ENCODE data around the gene KBTBD4.

The KBTBD4 gene

DNA sequence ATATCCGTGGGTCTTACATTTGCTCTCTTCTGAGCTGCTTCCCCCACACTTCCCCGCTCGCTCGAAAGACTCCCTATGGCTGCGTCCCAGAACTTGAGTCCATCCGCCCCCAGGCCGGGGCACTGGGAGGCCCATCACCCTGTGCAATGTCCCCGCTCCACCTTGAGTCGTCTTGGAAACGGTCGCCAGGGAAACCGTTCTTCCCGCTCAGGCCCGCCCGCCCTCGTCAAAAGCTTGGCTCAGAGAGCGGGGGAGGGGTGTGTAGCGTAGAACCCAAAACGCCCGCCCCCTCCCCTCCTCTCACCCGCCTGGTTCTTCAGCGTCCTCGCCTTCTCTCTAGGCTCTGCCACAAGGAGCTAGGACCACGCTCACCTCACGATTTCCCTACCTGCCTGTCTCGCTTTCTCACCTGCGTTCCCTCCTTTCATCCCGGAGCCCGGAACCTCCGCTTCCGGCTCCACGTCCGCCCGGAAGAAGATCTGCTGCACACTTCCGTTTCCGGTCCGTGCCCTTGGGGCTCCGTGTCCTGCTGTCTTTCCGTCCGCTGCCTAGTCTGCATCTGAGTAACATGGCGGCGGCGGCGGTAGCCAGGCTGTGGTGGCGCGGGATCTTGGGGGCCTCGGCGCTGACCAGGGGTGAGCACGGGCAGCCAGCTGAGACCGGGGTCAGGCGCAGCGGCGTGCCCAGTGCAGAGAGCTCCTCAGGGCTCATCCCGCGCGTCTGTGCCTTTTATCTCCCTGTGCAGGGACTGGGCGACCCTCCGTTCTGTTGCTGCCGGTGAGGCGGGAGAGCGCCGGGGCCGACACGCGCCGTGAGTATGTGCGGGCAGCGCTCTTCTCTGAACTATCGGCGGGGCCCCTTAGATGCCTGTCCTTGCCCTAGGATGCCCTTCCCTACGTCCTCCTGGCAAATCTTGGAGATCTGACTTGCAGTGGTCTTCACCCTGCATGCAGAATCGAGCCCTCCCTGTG lies at the start of gene KBTBD4, which contains the start of gene NDUFS3:
TSS of gene KBTBD4 (minus strand) at position 447 of the 971 bp plus-strand sequence. CDS start at position 428, 19 bp downstream.
TSS of gene NDUFS3 (plus strand) at position 551 of the 971 bp plus-strand sequence. CDS start at position 569, 18 bp downstream.
- no peak for FAIRE-seq

DNA sequence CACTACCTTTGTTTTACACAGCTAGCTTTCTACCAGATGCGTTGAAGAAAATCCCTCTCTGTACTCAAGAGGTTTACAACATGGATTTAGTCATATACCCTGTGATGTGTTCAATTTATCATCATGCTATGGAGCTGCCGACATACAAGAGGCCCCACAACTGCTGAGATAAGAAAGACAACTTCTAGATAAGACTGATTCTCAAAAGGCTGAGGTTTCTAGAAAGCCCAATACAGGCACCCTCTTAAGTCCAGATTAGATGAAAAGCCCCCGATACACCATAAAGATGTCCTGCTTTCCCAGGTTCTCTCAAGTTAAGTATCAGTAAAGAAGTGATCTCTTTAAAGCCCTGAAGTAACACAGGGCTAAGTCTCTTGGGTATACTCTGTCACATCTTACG lies 49.3 kb upstream of the KBTBD4 start:
- FAIRE-seq = no peak

DNA sequence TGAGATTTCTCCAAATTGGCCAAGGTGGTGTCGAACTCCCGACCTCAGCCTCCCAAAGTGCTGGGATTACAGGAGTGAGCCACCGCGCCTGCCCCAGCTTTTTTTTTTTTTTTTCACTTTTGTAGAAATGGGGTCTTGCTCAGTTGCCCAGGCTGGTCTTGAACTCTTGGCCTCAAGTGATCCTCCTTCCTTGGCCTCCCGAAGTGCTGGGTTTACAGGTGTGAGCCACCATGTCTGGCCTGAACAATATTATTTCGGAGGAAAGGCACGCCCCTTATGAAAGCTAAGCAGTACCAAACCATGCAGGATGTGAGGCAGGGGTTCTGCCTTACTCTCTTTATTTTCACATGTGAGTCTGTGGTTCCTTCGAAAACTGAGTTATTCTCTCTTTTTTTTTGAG lies 47.5 kb upstream of the KBTBD4 start:
- no peak for FAIRE-seq

DNA sequence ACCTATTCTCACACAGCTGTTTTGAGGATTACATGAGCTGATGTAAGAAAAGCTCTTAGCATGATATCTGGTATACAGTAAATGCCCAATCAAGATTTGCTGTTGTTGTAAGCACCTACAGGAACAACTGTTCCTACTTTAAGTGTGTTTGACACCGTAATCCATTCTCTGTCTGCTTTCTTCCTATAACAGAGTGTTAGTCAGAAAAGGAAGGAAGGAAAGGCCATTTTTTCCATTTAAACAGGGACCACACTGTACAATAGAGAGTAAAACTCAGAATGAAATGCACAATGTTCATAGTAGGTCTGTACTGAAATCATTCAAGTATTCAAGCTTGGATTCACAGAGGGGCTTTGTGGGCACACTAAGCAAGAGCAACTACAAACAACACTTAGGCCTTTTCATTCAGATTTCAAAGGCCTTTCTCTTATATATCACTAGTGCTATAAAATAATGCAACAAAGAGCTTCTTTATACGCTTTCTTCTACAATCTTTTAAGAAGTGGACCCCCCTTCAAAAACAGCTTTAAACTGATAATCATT lies 42.1 kb upstream of the KBTBD4 start:
- FAIRE-seq = no peak

DNA sequence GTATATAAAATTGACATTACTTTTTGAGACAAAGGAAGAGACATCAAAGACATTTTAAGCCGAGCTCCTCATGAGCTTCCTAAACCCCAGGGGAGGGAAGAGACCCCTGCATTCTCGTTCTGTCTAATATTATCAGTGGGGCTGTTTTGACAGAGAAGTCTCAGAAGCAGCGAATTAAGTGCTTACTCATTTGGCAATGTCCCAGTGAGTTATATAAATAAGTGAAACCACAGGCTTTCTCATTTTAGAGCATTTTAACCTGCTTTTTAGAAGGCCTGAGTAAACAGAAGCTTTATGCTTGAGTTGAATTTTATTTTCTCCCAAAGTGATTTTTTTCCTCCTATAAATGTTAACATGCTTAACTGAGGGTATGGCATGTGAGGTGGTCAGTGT lies 38.6 kb upstream of the KBTBD4 start:
- no peak for FAIRE-seq

DNA sequence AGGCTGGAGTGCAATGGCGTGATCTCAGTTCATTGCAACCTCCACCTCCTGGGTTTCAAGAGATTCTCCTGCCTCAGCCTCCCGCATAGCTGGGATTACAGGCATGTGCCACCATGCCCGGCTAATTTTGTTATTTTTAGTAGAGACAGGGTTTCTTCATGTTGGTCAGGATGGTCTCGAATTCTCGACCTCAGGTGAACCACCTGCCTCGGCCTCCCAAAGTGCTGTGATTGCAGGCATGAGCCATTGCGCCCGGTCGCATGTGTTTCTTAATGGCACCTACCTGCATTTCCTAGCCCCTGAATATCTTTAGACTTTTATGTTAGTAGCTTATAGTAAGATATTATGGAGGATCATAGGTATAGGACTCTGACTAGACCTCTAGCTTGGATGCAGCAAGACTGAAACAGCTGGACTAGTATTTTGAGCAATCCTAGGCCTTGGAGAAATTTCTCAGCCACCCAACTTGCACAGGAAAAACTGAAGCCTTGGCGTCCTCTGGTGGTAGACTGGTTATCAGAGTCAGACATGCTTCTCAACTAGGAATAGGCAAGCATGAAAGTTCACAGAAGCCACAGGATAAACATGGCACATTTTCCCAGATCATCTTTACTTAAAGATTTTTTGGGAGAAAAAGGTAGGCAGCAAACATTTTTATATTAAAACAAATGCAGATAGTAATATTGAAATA lies 38.1 kb upstream of the KBTBD4 start:
- FAIRE-seq = no peak

DNA sequence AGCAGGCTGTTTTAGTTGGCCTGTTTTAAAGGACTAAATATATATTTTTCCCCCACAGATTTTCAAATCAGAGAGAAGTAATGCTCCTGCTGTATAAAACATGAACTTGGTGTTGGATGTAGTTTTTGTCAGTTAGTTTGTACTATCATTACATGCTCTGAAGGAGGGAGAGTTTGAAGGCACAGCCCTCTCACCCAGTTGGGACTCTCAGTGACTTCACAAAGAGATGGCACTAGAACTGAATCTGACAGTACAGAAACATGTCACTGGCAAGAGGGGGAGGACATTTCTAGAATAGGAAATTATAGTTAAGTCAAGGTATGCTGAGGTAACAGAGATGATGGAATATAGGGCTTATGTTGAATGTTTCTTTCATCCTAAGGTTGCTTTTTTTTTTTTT lies 36.5 kb upstream of the KBTBD4 start:
- no peak for FAIRE-seq

DNA sequence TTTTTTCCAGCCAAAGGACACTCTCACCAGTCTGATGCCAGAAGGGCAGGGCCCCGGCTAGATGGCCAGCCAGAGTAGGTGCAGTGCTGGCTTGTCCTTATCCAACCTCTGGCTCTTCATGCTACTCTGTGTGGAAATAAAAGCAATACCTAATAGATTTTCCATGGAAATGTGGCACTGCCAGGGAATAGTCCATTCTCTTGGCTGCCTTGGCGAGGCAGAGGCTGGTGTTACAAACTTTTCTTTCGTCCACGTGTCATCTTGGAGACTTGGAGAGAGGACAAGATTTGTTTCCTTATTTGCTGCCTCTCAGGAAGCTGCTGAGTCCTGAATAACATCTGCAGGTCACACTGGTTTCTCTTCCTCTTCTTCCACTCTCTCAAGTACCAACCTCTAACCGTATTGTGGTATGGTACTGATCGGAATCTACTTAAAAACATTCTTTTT lies 32.6 kb upstream of the KBTBD4 start:
- no peak for FAIRE-seq

DNA sequence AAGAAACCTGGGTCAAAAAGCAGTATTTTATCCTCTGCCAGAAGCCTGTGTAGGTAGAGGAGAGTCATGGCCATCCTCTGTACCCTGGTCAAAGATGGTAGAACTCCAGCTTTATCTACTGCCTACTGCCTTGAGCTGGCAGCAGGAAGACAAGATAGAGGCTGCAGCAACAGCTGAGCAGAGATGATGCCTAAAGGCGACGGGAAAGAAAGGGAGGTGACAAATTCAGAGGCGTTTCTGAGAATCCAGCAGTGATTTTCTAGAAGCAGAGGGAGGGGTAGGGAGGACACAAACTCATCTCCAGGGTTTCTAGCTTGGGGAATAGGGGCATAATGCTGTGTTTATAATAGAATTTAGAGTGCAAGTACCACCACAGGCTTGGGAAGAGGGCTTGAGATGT lies 30.9 kb upstream of the KBTBD4 start:
- FAIRE-seq = no peak

DNA sequence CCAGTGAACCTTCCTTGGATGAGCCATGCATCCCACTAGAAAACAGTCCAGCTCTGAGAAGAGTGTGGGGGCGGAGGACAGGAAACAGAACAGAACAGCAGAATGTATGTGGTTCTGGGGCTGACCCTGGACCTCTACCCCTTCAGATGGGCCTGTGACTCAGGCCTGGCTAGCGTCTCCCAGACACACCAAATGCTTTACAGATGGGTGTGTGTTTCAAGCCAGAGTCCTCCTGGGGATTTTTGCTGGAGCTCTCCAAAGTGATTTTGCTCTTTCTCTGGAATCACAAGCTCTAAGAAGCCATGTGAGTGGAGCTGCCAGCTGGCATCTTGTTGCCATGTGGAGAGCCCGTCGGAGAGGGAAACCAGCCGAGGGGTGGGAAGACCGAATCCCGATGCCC lies 28.6 kb upstream of the KBTBD4 start:
- FAIRE-seq = no peak

DNA sequence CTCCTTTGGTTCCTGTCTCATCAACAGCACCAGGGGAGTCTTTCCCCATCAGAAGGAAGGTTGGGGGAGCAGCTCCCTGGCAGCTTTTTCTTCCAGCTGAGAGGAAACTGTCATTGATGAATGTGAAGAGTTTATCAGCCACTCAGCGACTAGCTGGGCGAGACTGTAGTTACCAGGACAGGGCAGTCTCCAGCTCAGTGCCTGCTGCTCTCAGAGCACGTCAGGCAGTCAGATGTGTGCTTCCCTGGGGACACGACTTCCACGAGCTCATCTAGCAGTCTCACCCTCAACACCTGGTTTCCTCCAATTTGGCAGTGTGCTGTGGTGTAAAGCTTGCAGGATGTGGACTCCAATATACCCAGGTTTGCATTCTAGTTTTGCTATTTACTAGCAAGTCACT lies 28.0 kb upstream of the KBTBD4 start:
- FAIRE-seq = no peak

DNA sequence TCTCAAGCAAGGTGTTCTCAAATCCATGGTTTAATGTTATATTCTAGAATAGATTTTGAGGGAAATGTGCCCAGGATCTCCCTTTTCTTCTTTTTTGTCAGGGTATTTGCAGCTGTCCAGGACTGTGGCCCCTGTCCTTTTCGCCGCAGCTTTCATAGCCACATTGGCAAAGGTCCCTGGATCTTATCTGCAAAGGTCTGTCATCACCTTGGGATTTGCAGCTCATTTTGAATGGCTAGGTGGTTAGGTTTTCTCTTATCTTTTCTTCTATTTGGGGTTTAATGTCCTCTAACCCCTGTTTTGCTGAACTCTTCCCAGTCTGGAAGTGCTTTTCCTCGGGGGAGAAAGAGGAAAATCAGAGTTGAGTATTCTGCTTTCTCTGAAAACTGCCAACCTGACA lies 27.2 kb upstream of the KBTBD4 start:
- FAIRE-seq = no peak

DNA sequence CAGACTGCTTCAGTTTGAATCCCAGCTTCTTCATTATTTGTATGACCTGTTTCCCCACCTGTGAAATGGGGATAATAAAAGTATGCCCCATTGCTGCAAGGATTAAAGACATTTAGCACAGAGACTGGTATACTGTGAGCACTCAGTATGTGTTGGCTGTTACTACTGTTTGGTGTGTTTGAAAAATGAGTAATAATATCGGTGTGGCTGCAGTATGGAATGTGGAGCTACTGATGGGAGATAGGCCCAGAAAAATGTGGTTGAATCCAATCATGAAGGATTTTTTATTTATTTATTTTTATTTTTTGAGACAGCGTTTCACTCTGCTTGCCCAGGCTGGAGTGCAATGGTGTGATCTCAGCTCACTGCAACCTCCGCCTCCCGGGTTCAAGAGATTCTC lies 24.5 kb upstream of the KBTBD4 start:
- no peak for FAIRE-seq

DNA sequence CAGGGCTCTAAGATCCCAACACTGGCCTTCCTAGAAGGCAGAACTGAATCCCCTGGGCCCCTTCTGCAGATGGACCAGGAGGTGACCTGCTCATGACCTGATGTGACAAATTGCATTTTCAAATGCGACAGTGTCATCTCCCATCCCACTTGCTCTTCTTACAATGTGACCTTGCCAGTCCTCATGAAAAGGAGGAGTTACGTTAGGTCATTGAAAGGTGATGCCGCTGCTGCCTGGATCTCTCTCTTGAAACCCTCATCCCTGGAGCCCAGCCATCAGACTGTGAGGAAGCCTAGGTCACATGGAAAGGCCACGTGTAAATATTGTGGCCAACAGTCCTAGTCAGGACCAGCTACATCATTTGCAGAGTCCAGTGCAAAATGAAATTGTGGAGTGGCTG lies 21.1 kb upstream of the KBTBD4 start:
- FAIRE-seq = no peak

DNA sequence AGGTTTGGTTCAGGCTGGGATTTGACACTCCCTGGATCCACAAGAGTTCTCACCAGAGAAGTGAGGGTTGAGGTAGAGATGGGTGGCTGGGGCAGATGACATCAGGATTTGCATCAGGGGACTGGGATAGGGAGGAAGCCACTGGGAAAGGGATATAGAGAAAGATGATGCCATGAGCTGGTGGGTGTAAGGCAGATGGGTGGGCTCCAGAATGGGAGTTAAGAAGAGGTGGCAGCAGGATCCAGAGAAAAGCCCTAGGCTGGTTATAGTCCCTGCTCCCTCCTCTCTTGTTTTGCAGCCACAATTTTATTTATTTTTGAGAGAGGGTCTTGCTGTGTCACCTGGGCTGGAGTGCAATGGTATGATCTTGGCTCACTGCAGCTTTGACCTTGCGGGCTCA lies 17.2 kb upstream of the KBTBD4 start:
- FAIRE-seq = no peak

DNA sequence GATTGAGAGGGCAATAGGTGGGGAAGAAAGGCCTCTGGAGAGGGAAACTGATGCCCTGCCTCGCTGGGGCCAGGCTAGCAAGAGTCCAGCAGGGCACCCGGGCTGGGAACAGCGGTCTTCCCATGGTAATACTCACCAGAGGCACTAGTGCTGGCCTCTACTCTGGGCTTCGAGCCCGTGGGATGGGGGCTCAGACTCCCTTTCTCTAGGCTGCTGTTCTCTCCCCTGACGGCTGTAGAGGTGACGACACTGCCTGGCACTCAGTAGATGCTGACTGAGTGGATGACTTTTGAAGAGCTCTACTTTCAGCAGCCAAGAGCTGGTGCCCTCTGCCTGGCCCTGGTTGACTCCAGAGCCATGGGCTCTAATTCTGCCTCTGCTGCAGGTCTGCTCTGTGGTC lies 16.3 kb upstream of the KBTBD4 start:
- FAIRE-seq = no peak

DNA sequence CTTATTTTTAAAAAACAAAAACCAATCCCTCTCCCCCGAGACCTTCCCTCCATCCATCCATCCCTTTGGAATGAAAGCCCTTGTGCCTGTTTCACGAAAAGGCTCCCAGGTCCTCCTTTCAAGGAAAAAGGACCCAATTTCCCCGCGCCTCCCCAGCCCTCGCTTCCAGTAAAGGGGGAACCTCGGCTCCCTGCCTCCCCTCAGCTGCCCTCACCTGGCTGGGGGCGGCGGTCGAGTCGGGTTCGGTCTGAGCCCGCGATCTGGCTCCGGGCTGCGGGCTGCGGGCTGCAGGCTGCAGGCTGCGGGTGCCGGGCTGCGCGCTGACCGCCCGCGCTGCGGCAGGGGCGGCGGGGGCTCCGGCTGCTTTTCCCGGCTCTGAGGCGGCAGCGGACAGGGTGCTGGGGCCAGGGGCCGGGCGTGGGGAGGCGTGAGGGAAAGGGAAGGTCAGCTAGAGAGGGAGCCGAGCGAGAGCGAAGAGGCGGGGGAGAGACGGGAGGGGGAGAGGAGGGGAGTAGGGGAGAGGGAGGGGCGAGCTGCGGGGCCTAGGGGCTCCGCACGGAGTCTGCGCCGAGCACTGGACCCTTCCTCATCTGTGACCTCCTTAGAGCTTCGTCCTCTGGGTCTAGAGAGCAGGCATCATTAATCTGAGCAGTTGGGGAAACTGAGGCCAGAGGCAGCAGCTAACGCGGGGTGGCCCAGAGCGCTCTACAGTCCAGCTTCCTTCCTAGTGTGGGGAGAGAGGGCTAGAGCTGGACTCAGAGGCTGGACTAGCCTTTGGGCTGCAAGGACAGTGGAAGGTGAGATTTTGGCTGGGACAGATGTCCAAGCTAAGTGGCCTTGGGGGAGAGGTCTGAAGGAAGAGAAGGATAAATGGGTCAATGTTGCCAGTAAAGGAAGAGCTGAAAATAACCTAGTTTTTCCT lies 15.4 kb upstream of the KBTBD4 start, which contains the start of gene C1QTNF4:
TSS of gene C1QTNF4 (minus strand) at position 478 of the 922 bp plus-strand sequence. CDS start 3,601 bp downstream, outside the sequence.
- no peak for FAIRE-seq

DNA sequence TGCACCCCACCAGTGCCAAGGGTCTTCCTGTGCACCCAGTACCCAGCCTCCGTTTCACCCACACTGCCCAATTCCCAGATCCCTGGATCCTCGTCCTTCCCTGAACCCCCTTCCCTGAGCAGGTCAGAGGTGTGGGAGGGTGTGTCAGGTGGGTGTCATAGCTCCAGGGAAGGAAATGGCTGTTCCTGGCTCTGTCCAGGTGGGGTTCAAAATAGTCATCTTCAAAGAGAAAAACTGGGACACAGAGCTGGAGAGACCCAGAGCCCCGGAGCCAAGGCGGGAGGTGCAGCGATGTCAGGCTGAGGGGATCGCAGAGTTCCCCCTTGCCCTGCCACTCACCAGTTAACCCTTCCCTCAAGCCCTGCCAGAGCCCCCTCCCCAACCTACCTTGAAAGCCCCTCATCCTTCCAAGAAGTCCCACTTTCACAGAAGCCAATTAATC lies 14.7 kb upstream of the KBTBD4 start:
- no peak for FAIRE-seq

DNA sequence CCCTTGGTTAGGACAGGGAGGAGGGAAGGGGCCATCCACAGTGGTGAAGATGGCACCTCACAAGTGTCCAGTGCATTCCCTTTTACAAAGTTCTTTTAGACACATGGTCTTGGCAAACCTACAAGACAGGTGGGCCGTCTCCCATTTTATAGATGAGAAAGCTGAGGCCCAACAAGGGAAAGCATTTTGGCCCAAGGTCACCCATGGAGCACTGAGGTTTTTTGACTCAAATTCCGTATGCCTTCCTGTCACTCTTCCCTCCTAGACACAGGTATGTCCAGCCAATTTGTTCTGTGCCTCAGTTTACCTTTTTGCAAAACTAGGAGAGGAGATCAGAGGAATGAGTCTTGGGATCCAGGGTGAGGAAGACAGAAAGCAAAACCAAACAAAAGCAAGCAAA lies 14.2 kb upstream of the KBTBD4 start:
- no peak for FAIRE-seq

DNA sequence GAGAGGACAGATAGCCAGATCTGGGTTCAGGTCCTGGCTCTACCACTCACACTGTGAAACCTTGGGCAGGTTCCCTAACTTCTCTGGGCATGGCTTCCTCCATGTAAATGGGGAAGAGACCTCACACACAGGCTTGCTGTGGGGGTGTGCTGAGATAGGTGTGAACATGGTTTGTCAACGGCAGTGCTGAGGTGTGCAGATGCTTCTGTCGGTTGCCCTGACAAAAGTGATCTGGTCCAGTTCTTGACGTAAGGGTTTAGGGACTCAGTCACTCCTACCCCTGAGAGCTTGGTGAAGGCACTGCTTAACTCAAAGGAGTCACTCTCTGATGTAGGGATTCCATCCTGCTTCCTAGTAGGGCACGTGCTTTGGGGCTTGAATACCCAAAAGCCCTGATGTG lies 13.5 kb upstream of the KBTBD4 start:
- FAIRE-seq = no peak

DNA sequence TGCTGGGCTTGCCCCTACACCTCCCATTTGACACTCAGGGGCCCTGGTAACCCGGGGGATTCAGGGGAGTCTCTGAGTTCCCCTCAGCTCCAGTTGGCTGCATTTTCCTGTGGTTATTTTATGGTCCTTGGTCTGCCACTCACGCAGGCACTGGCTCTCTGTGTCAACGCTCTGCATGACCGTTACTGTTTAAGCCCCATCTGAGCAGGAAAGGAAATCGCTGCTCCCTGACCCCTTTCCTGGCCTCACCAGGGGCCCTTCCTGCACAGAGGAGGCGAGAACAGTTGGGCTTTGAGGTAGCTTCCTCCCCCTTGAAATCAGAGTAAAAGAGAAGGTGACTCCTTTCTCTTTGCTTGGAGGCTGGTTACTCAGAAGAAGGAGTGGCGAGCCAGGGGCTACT lies 13.0 kb upstream of the KBTBD4 start:
- FAIRE-seq = no peak

Measured in colon (tissue), 2 donors.